Omental fat pad (tissue), 4 donors: Measurements from ENCODE around the gene CSK. TPM values are rescaled to one million over a fixed set of nuclear protein-coding genes. Genes with fewer than 3 reads are reported as not detected.

Source experiments
- ATAC-seq: fragments of 150-250 bp; one replicate; pipeline ENCODE4 v1.9.1; 2016; ENCODE audit warnings: mild to moderate bottlenecking, moderate library complexity; ENCODE audit not compliant: low FRiP score
- DNase-seq: peaks from one replicate; pipeline ENCODE4 v3.0.0-alpha.2; 2019; ENCODE audit warnings: low spot score
- CTCF ChIP-seq, 3 donors: fragments of 450-650 bp; IDR thresholded peaks; one replicate each; pipeline ENCODE4 v1.5.1; 2016 to 2017; ENCODE audit warnings: antibody characterized with exemption in 3 of 3, mild to moderate bottlenecking in 3 of 3, moderate library complexity in 2 of 3
- total RNA-seq, 4 donors: library from RNA; depleted of rRNA; stranded (reverse); fragments of >200 nt; gene quantifications; one replicate each; pipeline ENCODE4 v1.1.0, GENCODE V29; 2016

CSK gene
- total RNA-seq, 4 donors from 2014 or later = 11.6 to 43.2 (median 28.2) TPM

- peak; percentile 11 for ATAC-seq
- TF ChIP-seq CTCF (IDR thresholded peaks at IDR 0.05) = no peak
Observed at GRCh38 chr15:74843445-74843828, 61.6 kb downstream of the CSK start.

GRCh38 chr15:74843891-74844299 lies 62.0 kb downstream of the CSK start:
- ATAC-seq (no peak), DNase-seq (no peak)
- TF ChIP-seq CTCF (IDR thresholded peaks at IDR 0.05) = no peak

More at GRCh38 chr15:74843445-74843828, 61.6 kb downstream of the CSK start:
- DNase-seq = no peak

- ATAC-seq (no peak), DNase-seq (no peak)
- no peak for TF ChIP-seq CTCF (IDR thresholded peaks at IDR 0.05)
Observed at GRCh38 chr15:74844319-74845207, 62.7 kb downstream of the CSK start.

GRCh38 chr15:74845208-74845568 lies 63.3 kb downstream of the CSK start:
- ATAC-seq (no peak), DNase-seq (no peak)
- no peak for TF ChIP-seq CTCF (IDR thresholded peaks at IDR 0.05)

- no peak for DNase-seq
- TF ChIP-seq CTCF (IDR thresholded peaks at IDR 0.05) = no peak
- ATAC-seq = no peak
Observed at GRCh38 chr15:74845581-74845980, 63.7 kb downstream of the CSK start.

GRCh38 chr15:74847432-74847831 lies 65.6 kb downstream of the CSK start:
- no peak for TF ChIP-seq CTCF (IDR thresholded peaks at IDR 0.05)
- ATAC-seq (no peak), DNase-seq (no peak)

- ATAC-seq (no peak), DNase-seq (no peak)
- no peak for TF ChIP-seq CTCF (IDR thresholded peaks at IDR 0.05)
Observed at GRCh38 chr15:74850393-74850792, 68.5 kb downstream of the CSK start.
